H9 (cell line): ENCODE results near the gene ZNRF1. TPM values are rescaled to one million over a fixed set of nuclear protein-coding genes. Genes with fewer than 3 reads are reported as not detected.

Experiments
- DNase-seq: peaks from one replicate; pipeline ENCODE4 v3.0.0-alpha.2; 2017
- H2AFZ ChIP-seq: one replicate; pipeline ENCODE4 v1.6.1; 2013; ENCODE audit warnings: mild to moderate bottlenecking, low read length, control low read depth, moderate library complexity
- H2AK5ac ChIP-seq: 2 replicates; pipeline ENCODE4 v1.6.1; 2013; ENCODE audit warnings: low read length, control low read depth, mixed read lengths; ENCODE audit not compliant: insufficient read length
- H2BK120ac ChIP-seq: one replicate; pipeline ENCODE4 v1.6.1; 2013; ENCODE audit warnings: low read depth, mild to moderate bottlenecking, low read length, control low read depth, inconsistent platforms; ENCODE audit not compliant: poor library complexity, severe bottlenecking
- H2BK12ac ChIP-seq: 2 replicates; pipeline ENCODE4 v1.6.1; 2013; ENCODE audit warnings: low read length, control low read depth, mixed read lengths, low read depth; ENCODE audit not compliant: insufficient read length
- H2BK15ac ChIP-seq: 2 replicates; pipeline ENCODE4 v1.6.1; 2013; ENCODE audit warnings: low read depth, low read length, control low read depth
- H2BK20ac ChIP-seq: one replicate; pipeline ENCODE4 v1.6.1; 2013; ENCODE audit warnings: low read depth, mild to moderate bottlenecking, low read length, control low read depth, inconsistent platforms; ENCODE audit not compliant: poor library complexity, severe bottlenecking
- H2BK5ac ChIP-seq: 2 replicates; pipeline ENCODE4 v1.6.1; 2013; ENCODE audit warnings: low read length, control low read depth, mixed read lengths; ENCODE audit not compliant: insufficient read length
- H3K14ac ChIP-seq: 2 replicates; pipeline ENCODE4 v1.6.1; 2013; ENCODE audit warnings: low read length, control low read depth; ENCODE audit not compliant: insufficient read depth
- H3K18ac ChIP-seq: 2 replicates; pipeline ENCODE4 v1.6.1; 2013; ENCODE audit warnings: low read depth, mild to moderate bottlenecking, mixed read lengths, low read length, control low read depth; ENCODE audit not compliant: insufficient read length
- H3K23ac ChIP-seq: 2 replicates; pipeline ENCODE4 v1.6.1; 2013; ENCODE audit warnings: low read length, control low read depth, mixed read lengths, low read depth; ENCODE audit not compliant: insufficient read length
- H3K23me2 ChIP-seq: 2 replicates; pipeline ENCODE4 v1.6.1; 2013; ENCODE audit warnings: low read depth, mild to moderate bottlenecking, mixed read lengths, low read length, control low read depth; ENCODE audit not compliant: insufficient read length, poor library complexity, severe bottlenecking
- H3K27ac ChIP-seq: 2 replicates; pipeline ENCODE4 v1.5.1; 2013; ENCODE audit warnings: low read length, control low read depth, mixed read lengths, low read depth; ENCODE audit not compliant: insufficient read length
- H3K27me3 ChIP-seq: 2 replicates; pipeline ENCODE4 v1.6.1; 2013; ENCODE audit warnings: low read length, control low read depth, inconsistent platforms; ENCODE audit not compliant: insufficient read depth
- H3K4ac ChIP-seq: 2 replicates; pipeline ENCODE4 v1.6.1; 2013; ENCODE audit warnings: low read depth, mild to moderate bottlenecking, control low read depth, inconsistent platforms, low read length, moderate library complexity
- H3K4me1 ChIP-seq: 2 replicates; pipeline ENCODE4 v1.6.1; 2013; ENCODE audit warnings: low read length, control low read depth, inconsistent platforms; ENCODE audit not compliant: insufficient read depth
- H3K4me2 ChIP-seq: 2 replicates; pipeline ENCODE4 v1.6.1; 2013; ENCODE audit warnings: low read length, control low read depth, mixed read lengths; ENCODE audit not compliant: insufficient read length, insufficient read depth
- H3K56ac ChIP-seq: 2 replicates; pipeline ENCODE4 v1.6.1; 2013; ENCODE audit warnings: low read depth, mild to moderate bottlenecking, mixed read lengths, low read length, control low read depth; ENCODE audit not compliant: insufficient read length
- H3K79me1 ChIP-seq: 2 replicates; pipeline ENCODE4 v1.6.1; 2013; ENCODE audit warnings: low read depth, mild to moderate bottlenecking, moderate library complexity, low read length, control low read depth, inconsistent platforms; ENCODE audit not compliant: insufficient read depth, poor library complexity, severe bottlenecking
- H3K79me2 ChIP-seq: 2 replicates; pipeline ENCODE4 v1.6.1; 2013; ENCODE audit warnings: low read length, control low read depth, inconsistent platforms; ENCODE audit not compliant: insufficient read depth
- H3K9ac ChIP-seq: 2 replicates; pipeline ENCODE4 v1.6.1; 2013; ENCODE audit warnings: low read length, control low read depth, mixed read lengths; ENCODE audit not compliant: insufficient read length; ENCODE audit errors: extremely low read depth
- H3K9me3 ChIP-seq: one replicate; pipeline ENCODE4 v1.6.1; 2013; ENCODE audit warnings: low read depth, low read length, inconsistent platforms; ENCODE audit not compliant: control insufficient read depth
- H3T11ph ChIP-seq: one replicate; pipeline ENCODE4 v1.6.1; 2013; ENCODE audit warnings: mild to moderate bottlenecking, low read length, control low read depth, inconsistent platforms
- H4K20me1 ChIP-seq: one replicate; pipeline ENCODE4 v1.6.1; 2013; ENCODE audit not compliant: control insufficient read depth, insufficient read length, insufficient read depth
- H4K5ac ChIP-seq: 2 replicates; pipeline ENCODE4 v1.6.1; 2013; ENCODE audit warnings: low read depth, mild to moderate bottlenecking, mixed read lengths, low read length, control low read depth; ENCODE audit not compliant: insufficient read length
- H4K8ac ChIP-seq: replicated peaks from 2 replicates; pipeline ENCODE4 v1.6.1; 2013; ENCODE audit warnings: low read length, control low read depth, mixed read lengths, low read depth; ENCODE audit not compliant: insufficient read length
- H4K91ac ChIP-seq: 2 replicates; pipeline ENCODE4 v1.6.1; 2013; ENCODE audit warnings: low read depth, mild to moderate bottlenecking, moderate library complexity, mixed read lengths, low read length, control low read depth; ENCODE audit not compliant: insufficient read length
- H3K27ac Mint-ChIP-seq, 3 experiments: 2 replicates in 2 of 3; 3 replicates in 1 of 3; pipeline ENCODE4 v1.8.0; 2020 to 2021; ENCODE audit warnings: mixed read lengths in 3 of 3, mild to moderate bottlenecking in 1 of 3, moderate library complexity in 1 of 3
- H3K27me3 Mint-ChIP-seq: 2 replicates; pipeline ENCODE4 v1.8.0; 2021; ENCODE audit warnings: low read depth, mild to moderate bottlenecking, moderate library complexity, mixed read lengths
- H3K36me3 Mint-ChIP-seq, 3 experiments: 2 replicates in 2 of 3; 3 replicates in 1 of 3; pipeline ENCODE4 v1.8.0; 2020 to 2021; ENCODE audit warnings: low read depth in 3 of 3, mixed read lengths in 3 of 3; ENCODE audit not compliant: insufficient read depth in 1 of 3
- H3K4me1 Mint-ChIP-seq, 2 experiments: 2 replicates each; pipeline ENCODE4 v1.8.0; 2020; ENCODE audit warnings: mixed read lengths in 2 of 2
- H3K4me3 Mint-ChIP-seq, 2 experiments: 2 replicates in 1 of 2; 3 replicates in 1 of 2; pipeline ENCODE4 v1.8.0; 2020 to 2021; ENCODE audit warnings: mild to moderate bottlenecking in 2 of 2, mixed read lengths in 2 of 2, moderate library complexity in 1 of 2
- H3K9me3 Mint-ChIP-seq, 2 experiments: 2 replicates in 1 of 2; 3 replicates in 1 of 2; pipeline ENCODE4 v1.8.0; 2020; ENCODE audit warnings: mild to moderate bottlenecking in 2 of 2, mixed read lengths in 2 of 2, moderate library complexity in 1 of 2
- CTCF ChIP-seq: fragments of 200-600 bp; sonication (generic); conservative IDR thresholded peaks from 3 replicates; pipeline ENCODE4 v1.8.0; 2021; ENCODE audit warnings: antibody characterized with exemption, mild to moderate bottlenecking
- WGBS: extraction: QIAGEN DNeasy Blood & Tissue Kit; methylation state at CpG from one replicate; pipeline ENCODE4 v1.1.7; 2013; ENCODE audit warnings: missing lambda C conversion rate, low lambda C conversion rate, mixed read lengths; ENCODE audit not compliant: insufficient read length; ENCODE audit errors: extremely low coverage; 5-methylcytosine and 5-hydroxymethylcytosine counted together
- total RNA-seq: library from RNA; stranded (reverse); gene quantifications from 2 replicates; pipeline ENCODE4 v1.2.1, GENCODE V29; 2021

Gene ZNRF1
- total RNA-seq, 1 experiment from 2014 or later = 49.6 TPM

- peaks cover 5% of the 10 kb centered on the region for H3K27me3 Mint-ChIP-seq
- no peak overlapping the region for H3K56ac ChIP-seq
- no peaks in the 10 kb centered on the region for H3K27me3 ChIP-seq
Observed at GRCh38 chr16:74995986-74996385, 2.8 kb upstream of the ZNRF1 start.

More at GRCh38 chr16:74995986-74996385, 2.8 kb upstream of the ZNRF1 start:
- Histone ChIP-seq H3K4ac (no peak overlapping the region), H4K5ac (no peak overlapping the region), H3K23ac (no peak overlapping the region), H3K14ac (no peak overlapping the region), H3K4me2 (no peak overlapping the region), H2BK120ac (no peak overlapping the region), H4K20me1 (no peaks in the 10 kb centered on the region), H3K79me2 (peaks cover 2% of the 10 kb centered on the region; the same call in 1 of the 2 replicates), H3K9me3 (no peaks in the 10 kb centered on the region), H2BK12ac (no peak overlapping the region), H3T11ph (no peak overlapping the region), H3K18ac (no peak overlapping the region), H3K4me1 (peaks cover 3% of the 10 kb centered on the region; the same call in 1 of the 2 replicates), H2AK5ac (no peak overlapping the region), H4K8ac (no peak overlapping the region), H3K27ac (no peak overlapping the region), H2BK20ac (no peak overlapping the region), H3K9ac (no peak overlapping the region), H3K79me1 (peaks cover 6% of the 10 kb centered on the region), H2BK15ac (no peak overlapping the region), H4K91ac (no peak overlapping the region), H3K23me2 (peaks cover 16% of the 10 kb centered on the region), H2BK5ac (no peak overlapping the region), H2AFZ (no peak overlapping the region)
- no peak for DNase-seq
- no peak for TF ChIP-seq CTCF
- Mint-ChIP-seq H3K4me1 (peaks cover 28 to 38% of the 10 kb centered on the region in 2 experiments), H3K9me3 (no peaks in the 10 kb centered on the region), H3K4me3 (no peak overlapping the region), H3K36me3 (no peaks in the 10 kb centered on the region), H3K27ac (no peak overlapping the region)
- no CpG with 5 or more reads among the region's 1 CpG for WGBS
